HL-60/S4 treated with retinoic acid at 250 ng/mL for 4 days and 3 days (cell line): ENCODE measurements around the gene PDGFRB.

ENCODE experiments used
- in situ Hi-C: fragments of 300-500 bp; cut with MboI; formaldehyde crosslinking; loops from 2 replicates; pipeline ENCODE4 v1.7.0; 2022; ENCODE audit warnings: low sequenced_read_pairs

The PDGFRB gene

GRCh38 chr5:150164211-150164980 is 8.8 kb upstream of the PDGFRB start:
- in situ Hi-C loops, result no loop called here

GRCh38 chr5:150163547-150164059 is 8.0 kb upstream of the PDGFRB start:
- in situ Hi-C loops, result no loop called here

GRCh38 chr5:150163035-150163434 is 7.4 kb upstream of the PDGFRB start:
- in situ Hi-C loops, result no loop called here

- in situ Hi-C loops, result no loop called here
These were observed 6.5 kb upstream of the PDGFRB start for GRCh38 chr5:150162142-150162513.

- in situ Hi-C loops, result no loop called here
These were observed 5.8 kb upstream of the PDGFRB start for GRCh38 chr5:150161242-150162141.

GRCh38 chr5:150160448-150161081 is 4.9 kb upstream of the PDGFRB start:
- in situ Hi-C loops, result no loop called here

- in situ Hi-C loops, result no loop called here
These were observed 4.1 kb upstream of the PDGFRB start for GRCh38 chr5:150159741-150160179.

- in situ Hi-C loops, result no loop called here
These were observed 3.4 kb upstream of the PDGFRB start for GRCh38 chr5:150159031-150159430.

- in situ Hi-C loops, result no loop called here
These were observed 2.7 kb upstream of the PDGFRB start for GRCh38 chr5:150158170-150158949.

GRCh38 chr5:150157168-150157567 is 1.5 kb upstream of the PDGFRB start:
- in situ Hi-C loops, result no loop called here

- in situ Hi-C loops, result no loop called here
These were observed 895 bp upstream of the PDGFRB start for GRCh38 chr5:150156540-150156939.

- in situ Hi-C loops, result no loop called here
These were observed 353 bp upstream of the PDGFRB start for GRCh38 chr5:150156027-150156368.

GRCh38 chr5:150154618-150155128 is 972 bp downstream of the PDGFRB start:
- in situ Hi-C loops, result no loop called here

- in situ Hi-C loops, result no loop called here
These were observed 1.6 kb downstream of the PDGFRB start for GRCh38 chr5:150153957-150154617.

GRCh38 chr5:150153483-150153882 is 2.2 kb downstream of the PDGFRB start:
- in situ Hi-C loops, result no loop called here

GRCh38 chr5:150152636-150153462 is 2.8 kb downstream of the PDGFRB start:
- in situ Hi-C loops, result no loop called here

GRCh38 chr5:150149618-150150017 is 6.0 kb downstream of the PDGFRB start:
- in situ Hi-C loops, result no loop called here

- in situ Hi-C loops, result no loop called here
These were observed 7.3 kb downstream of the PDGFRB start for GRCh38 chr5:150148117-150148927.
